B cell (primary cell): ENCODE measurements around the gene TCERG1L. TPM values are rescaled to one million over a fixed set of nuclear protein-coding genes. Genes with fewer than 3 reads are reported as not detected.

Experiments used
- ATAC-seq: fragments of 200-7000 bp; cut with Tn5 transposase; one replicate; pipeline ENCODE4 v1.10.0; 2021; ENCODE audit warnings: low read depth, mild to moderate bottlenecking, moderate number of reproducible peaks, moderate library complexity
- CTCF ChIA-PET: fragments of 350-600 bp; sonication (Branson Sonifier 250); formaldehyde crosslinking; loops from one replicate; lab custom pipeline; 2021; ENCODE audit warnings: antibody characterized with exemption, inconsistent platforms; lab: Charles Lee
- POLR2A ChIA-PET: fragments of 350-600 bp; sonication (Branson Sonifier 250); formaldehyde crosslinking; loops from one replicate; lab custom pipeline; 2021; ENCODE audit warnings: antibody characterized with exemption; lab: Charles Lee
- DNase-seq: peaks from one replicate; pipeline ENCODE4 v3.0.0; 2013
- H2AFZ ChIP-seq: 2 replicates; pipeline ENCODE4 v1.6.1; 2012; ENCODE audit warnings: mild to moderate bottlenecking, low read depth, low read length; ENCODE audit not compliant: insufficient read depth, poor library complexity, severe bottlenecking
- H3K27ac ChIP-seq, 2 donors: 1 replicate in 1 of 2; 2 replicates in 1 of 2; pipeline ENCODE4 v1.5.1; 2012 to 2013; ENCODE audit warnings: low read length in 2 of 2, mild to moderate bottlenecking in 2 of 2, moderate library complexity in 1 of 2
- H3K27me3 ChIP-seq, 4 experiments: fragments of 200-600 bp in 1 of 4; sonication (generic) in 1 of 4; replicated peaks in 1 of 4; 1 replicate in 2 of 4; 2 replicates in 2 of 4; pipeline versions ENCODE4 v1.6.1 to v1.7.0; 2013 to 2016; ENCODE audit warnings: low read length in 3 of 4, mild to moderate bottlenecking in 2 of 4, mixed read lengths in 1 of 4, moderate library complexity in 1 of 4; ENCODE audit not compliant: insufficient read depth in 4 of 4, control insufficient read depth in 3 of 4; ENCODE audit errors: control extremely low read depth in 1 of 4
- H3K36me3 ChIP-seq, 2 experiments: replicated peaks in 1 of 2; 1 replicate in 1 of 2; 2 replicates in 1 of 2; pipeline versions ENCODE4 v1.6.1 to v1.7.1; 2013; ENCODE audit warnings: low read length in 1 of 2; ENCODE audit not compliant: insufficient read depth in 2 of 2, control insufficient read depth in 1 of 2; ENCODE audit errors: control extremely low read depth in 1 of 2, extremely low read depth in 1 of 2
- H3K4me1 ChIP-seq, 2 donors: fragments of 200-600 bp in 1 of 2; sonication (generic) in 1 of 2; 1 replicate in 1 of 2; 2 replicates in 1 of 2; pipeline versions ENCODE4 v1.5.1 to v1.6.1; 2013 to 2017; ENCODE audit warnings: low read length in 2 of 2; ENCODE audit not compliant: control insufficient read depth in 2 of 2, insufficient read depth in 2 of 2
- H3K4me2 ChIP-seq: replicated peaks from 2 replicates; pipeline ENCODE3; 2012; ENCODE audit warnings: mild to moderate bottlenecking, low read depth, low read length; ENCODE audit not compliant: poor library complexity, severe bottlenecking
- H3K4me3 ChIP-seq, 5 experiments: fragments of 200-600 bp in 1 of 5; sonication (generic) in 1 of 5; 1 replicate in 3 of 5; 2 replicates in 2 of 5; pipeline versions ENCODE4 v1.5.1 to v1.7.0; 2011 to 2016; ENCODE audit warnings: low read length in 4 of 5, mild to moderate bottlenecking in 4 of 5, low read depth in 2 of 5, control low read depth in 1 of 5, moderate library complexity in 1 of 5; ENCODE audit not compliant: insufficient read depth in 1 of 5; ENCODE audit errors: control extremely low read depth in 1 of 5, extremely low read depth in 1 of 5
- H3K79me2 ChIP-seq: fragments of 200-600 bp; sonication (generic); one replicate; pipeline ENCODE4 v1.6.0; 2016; ENCODE audit warnings: low read length; ENCODE audit not compliant: control insufficient read depth, insufficient read depth
- H3K9ac ChIP-seq: fragments of 200-600 bp; sonication (generic); 2 replicates; pipeline ENCODE4 v1.6.1; 2017; ENCODE audit warnings: mild to moderate bottlenecking, low read length, moderate library complexity
- H3K9me3 ChIP-seq, 3 donors: one replicate each; pipeline versions ENCODE4 v1.6.1 to v1.7.1; 2013; ENCODE audit warnings: low read length in 2 of 3; ENCODE audit not compliant: control insufficient read depth in 2 of 3, insufficient read depth in 1 of 3; ENCODE audit errors: control extremely low read depth in 1 of 3
- H4K20me1 ChIP-seq: 2 replicates; pipeline ENCODE4 v1.6.0; 2012; ENCODE audit warnings: mild to moderate bottlenecking, low read length; ENCODE audit not compliant: insufficient read depth, control insufficient read depth, poor library complexity, severe bottlenecking
- H3K27ac Mint-ChIP-seq: one replicate; pipeline ENCODE4 v1.8.0; 2021; ENCODE audit warnings: mixed read lengths
- H3K27me3 Mint-ChIP-seq: one replicate; pipeline ENCODE4 v1.8.0; 2021; ENCODE audit warnings: mixed read lengths
- H3K4me1 Mint-ChIP-seq: one replicate; pipeline ENCODE4 v1.8.0; 2021; ENCODE audit warnings: mixed read lengths
- H3K4me3 Mint-ChIP-seq: one replicate; pipeline ENCODE4 v1.8.0; 2021; ENCODE audit warnings: mixed read lengths
- H3K9me3 Mint-ChIP-seq: one replicate; pipeline ENCODE4 v1.8.0; 2022; ENCODE audit warnings: mixed read lengths; ENCODE audit not compliant: insufficient read depth
- EZH2 ChIP-seq: IDR thresholded peaks from 2 replicates; pipeline ENCODE4 v1.6.1; 2012; ENCODE audit warnings: borderline replicate concordance, low read depth, mild to moderate bottlenecking, moderate library complexity, low read length; ENCODE audit not compliant: insufficient read depth, poor library complexity, severe bottlenecking
- WGBS: methylation state at CpG from one replicate; pipeline ENCODE4 v1.1.5; 2013; ENCODE audit warnings: missing lambda C conversion rate; ENCODE audit not compliant: insufficient coverage; 5-methylcytosine and 5-hydroxymethylcytosine counted together
- intact Hi-C: fragments of 100-400 bp; cut with micrococcal nuclease; formaldehyde crosslinking; loops from one replicate; pipeline ENCODE4 v1.10.0; 2022
- polyA plus RNA-seq: library from polyadenylated mRNA; depleted of rRNA; stranded (reverse); fragments of >200 nt; gene quantifications from 2 replicates; pipeline ENCODE4 v1.2.3, GENCODE V29; 2012
- total RNA-seq, 2 donors: library from RNA; stranded (reverse); fragments of 120-200 nt in 1 of 2; gene quantifications; 1 replicate in 1 of 2; 2 replicates in 1 of 2; pipeline versions ENCODE4 v1.2.3 to v1.2.4, GENCODE V29; 2013 to 2022
- TF ChIP-seq, protein P1 (sequence below): fragments of 200-600 bp; IDR thresholded peaks from one replicate; pipeline ENCODE4 v1.8.0; 2022; ENCODE audit warnings: antibody characterized with exemption, mild to moderate bottlenecking

Gene TCERG1L
- total and polyA plus RNA-seq, 2 donors (not counting 1 experiment from before 2014, with no cell fraction given), result 0.10 TPM; not detected in 1

GRCh38 chr10:131058799-131059198, 252.7 kb downstream of the TCERG1L start:
- Histone ChIP-seq H3K9me3 (peaks cover 0 to 25% (median 2%) of the 10 kb centered on the region in 3 donors), H3K79me2 (no peaks in the 10 kb centered on the region), H4K20me1 (no peaks in the 10 kb centered on the region), H3K9ac (no peak overlapping the region), H3K4me2 (no peak overlapping the region), H3K36me3 (no peaks in the 10 kb centered on the region), H2AFZ (no peak overlapping the region), H3K27me3 (no peaks in the 10 kb centered on the region), H3K4me1 (no peaks in the 10 kb centered on the region), H3K27ac (no peak overlapping the region), H3K4me3 (no peak overlapping the region)
- H3K4me1 Mint-ChIP-seq, result no peaks in the 10 kb centered on the region
- no peak for TF ChIP-seq EZH2
- TF ChIP-seq, protein P1, sequence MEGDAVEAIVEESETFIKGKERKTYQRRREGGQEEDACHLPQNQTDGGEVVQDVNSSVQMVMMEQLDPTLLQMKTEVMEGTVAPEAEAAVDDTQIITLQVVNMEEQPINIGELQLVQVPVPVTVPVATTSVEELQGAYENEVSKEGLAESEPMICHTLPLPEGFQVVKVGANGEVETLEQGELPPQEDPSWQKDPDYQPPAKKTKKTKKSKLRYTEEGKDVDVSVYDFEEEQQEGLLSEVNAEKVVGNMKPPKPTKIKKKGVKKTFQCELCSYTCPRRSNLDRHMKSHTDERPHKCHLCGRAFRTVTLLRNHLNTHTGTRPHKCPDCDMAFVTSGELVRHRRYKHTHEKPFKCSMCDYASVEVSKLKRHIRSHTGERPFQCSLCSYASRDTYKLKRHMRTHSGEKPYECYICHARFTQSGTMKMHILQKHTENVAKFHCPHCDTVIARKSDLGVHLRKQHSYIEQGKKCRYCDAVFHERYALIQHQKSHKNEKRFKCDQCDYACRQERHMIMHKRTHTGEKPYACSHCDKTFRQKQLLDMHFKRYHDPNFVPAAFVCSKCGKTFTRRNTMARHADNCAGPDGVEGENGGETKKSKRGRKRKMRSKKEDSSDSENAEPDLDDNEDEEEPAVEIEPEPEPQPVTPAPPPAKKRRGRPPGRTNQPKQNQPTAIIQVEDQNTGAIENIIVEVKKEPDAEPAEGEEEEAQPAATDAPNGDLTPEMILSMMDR, result no peak
- intact Hi-C loops, result no loop called here
- ChIA-PET CTCF (no interaction called here), POLR2A (no interaction called here)
- WGBS, result 100% methylated on average over 2 of the region's 3 CpGs
- no peaks in the 10 kb centered on the region for H3K9me3 Mint-ChIP-seq
- no peak overlapping the region for H3K27ac Mint-ChIP-seq
- ATAC-seq, result no peak
- H3K4me3 Mint-ChIP-seq, result no peak overlapping the region
- DNase-seq, result no peak
- H3K27me3 Mint-ChIP-seq, result no peaks in the 10 kb centered on the region

GRCh38 chr10:131056781-131057180, 254.7 kb downstream of the TCERG1L start:
- DNase-seq, result no peak
- no peak overlapping the region for H3K9ac ChIP-seq
- 95% methylated on average over 7 of the region's 8 CpGs for WGBS
- H3K4me1 Mint-ChIP-seq, result no peaks in the 10 kb centered on the region
- intact Hi-C loops, result no loop called here
- TF ChIP-seq, protein P1, result no peak
- TF ChIP-seq EZH2, result no peak
- no peak overlapping the region for H3K4me3 Mint-ChIP-seq
- no peak overlapping the region for H2AFZ ChIP-seq
- H3K27me3 Mint-ChIP-seq, result no peaks in the 10 kb centered on the region
- POLR2A ChIA-PET, result no interaction called here
- H3K36me3 ChIP-seq, result no peaks in the 10 kb centered on the region
- no peaks in the 10 kb centered on the region for H3K9me3 Mint-ChIP-seq
- H3K4me1 ChIP-seq, result no peaks in the 10 kb centered on the region
- H3K27ac ChIP-seq, result no peak overlapping the region
- no peaks in the 10 kb centered on the region for H4K20me1 ChIP-seq
- no peak overlapping the region for H3K4me2 ChIP-seq
- ATAC-seq, result no peak
- CTCF ChIA-PET, result no interaction called here
- no peaks in the 10 kb centered on the region for H3K27me3 ChIP-seq
- no peak overlapping the region for H3K27ac Mint-ChIP-seq
- no peaks in the 10 kb centered on the region for H3K79me2 ChIP-seq
- peaks cover 0 to 15% (median 2%) of the 10 kb centered on the region in 3 donors for H3K9me3 ChIP-seq
- H3K4me3 ChIP-seq, result no peak overlapping the region
